Activated CD8-positive, alpha-beta memory T cell treated with anti-CD3 and anti-CD28 coated beads, Interleukin-2, amount 50 U/mL, for 4 hours (primary cell): ENCODE measurements around the gene ERMAP.

ENCODE experiments used
- DNase-seq: peaks from one replicate; pipeline ENCODE4 v3.0.0-alpha.2; 2020

ERMAP gene, protein sequence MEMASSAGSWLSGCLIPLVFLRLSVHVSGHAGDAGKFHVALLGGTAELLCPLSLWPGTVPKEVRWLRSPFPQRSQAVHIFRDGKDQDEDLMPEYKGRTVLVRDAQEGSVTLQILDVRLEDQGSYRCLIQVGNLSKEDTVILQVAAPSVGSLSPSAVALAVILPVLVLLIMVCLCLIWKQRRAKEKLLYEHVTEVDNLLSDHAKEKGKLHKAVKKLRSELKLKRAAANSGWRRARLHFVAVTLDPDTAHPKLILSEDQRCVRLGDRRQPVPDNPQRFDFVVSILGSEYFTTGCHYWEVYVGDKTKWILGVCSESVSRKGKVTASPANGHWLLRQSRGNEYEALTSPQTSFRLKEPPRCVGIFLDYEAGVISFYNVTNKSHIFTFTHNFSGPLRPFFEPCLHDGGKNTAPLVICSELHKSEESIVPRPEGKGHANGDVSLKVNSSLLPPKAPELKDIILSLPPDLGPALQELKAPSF

DNA sequence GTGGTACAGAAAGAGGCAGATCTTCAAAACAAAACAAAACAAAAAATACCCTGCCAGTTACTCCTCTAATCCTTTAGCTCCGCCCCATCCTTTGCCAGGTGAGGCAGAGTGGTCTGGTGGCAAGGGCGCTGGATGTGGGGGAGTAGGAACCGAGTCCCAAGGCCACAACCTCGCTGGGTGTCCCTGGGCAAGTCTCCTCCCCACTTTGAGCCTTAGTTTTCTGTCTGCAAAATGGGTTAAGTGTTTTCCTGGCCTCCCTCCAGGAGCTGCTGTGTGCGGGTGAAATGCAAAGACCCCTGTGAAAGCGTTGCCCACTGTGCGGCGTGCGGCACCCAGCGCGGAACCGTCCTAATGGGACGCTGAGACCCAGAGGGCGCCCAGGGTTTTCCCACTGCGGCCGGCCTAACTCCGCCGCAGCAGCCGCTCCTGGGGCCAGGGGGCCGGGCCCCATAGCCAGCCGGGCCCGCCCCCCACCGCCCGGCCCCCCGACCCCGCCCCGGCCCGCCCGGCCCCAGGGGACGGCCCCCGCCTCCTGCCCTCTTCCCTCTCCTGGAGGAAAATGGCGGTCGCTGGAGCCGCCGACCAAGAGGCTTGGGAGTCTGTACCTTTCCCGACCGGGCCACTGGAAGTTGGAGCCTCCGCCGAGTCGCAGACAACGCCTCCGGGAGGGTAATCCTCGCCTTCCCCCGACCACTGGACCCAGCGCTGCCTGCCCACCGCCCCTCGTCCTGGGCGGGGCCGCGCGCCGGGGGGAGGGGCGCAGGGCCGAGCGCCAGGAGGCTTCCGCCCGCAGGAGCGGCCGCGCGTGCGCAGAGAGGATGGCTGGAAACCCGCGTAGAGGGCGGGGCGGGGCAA, at the start of gene ERMAP, which contains the start of gene SVBP:
TSS of gene ERMAP (plus strand) at position 538 of the 855 bp plus-strand sequence. CDS start 13,327 bp downstream, outside the sequence.
TSS of gene SVBP (minus strand) at position 813 of the 855 bp plus-strand sequence. CDS start 853 bp downstream, outside the sequence.
- peak; percentile 95 for DNase-seq

DNA sequence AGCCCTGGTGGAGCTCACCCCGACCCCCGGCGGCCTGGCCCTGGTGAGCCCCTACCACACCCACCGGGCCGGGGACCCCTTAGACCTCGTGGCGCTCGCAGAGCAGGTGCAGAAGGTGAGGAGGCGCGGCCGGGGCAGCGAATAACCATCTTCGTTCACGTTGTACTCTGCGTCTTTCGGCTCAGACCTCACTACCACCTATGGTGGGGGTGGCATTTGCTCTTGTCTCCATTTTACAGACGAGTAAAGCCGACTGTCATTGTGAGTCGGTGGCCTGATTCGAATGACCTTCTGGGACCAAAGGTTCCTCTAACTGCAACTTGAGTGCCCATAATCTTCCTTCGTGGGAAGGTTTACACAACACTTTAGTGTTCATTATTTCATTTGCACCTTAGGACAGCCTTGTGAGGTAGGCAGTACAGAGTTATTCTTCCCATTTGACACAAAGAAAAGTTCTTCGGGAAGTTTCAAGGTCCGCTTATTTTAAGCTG, 49.4 kb upstream of the ERMAP start:
- DNase-seq = no peak

DNA sequence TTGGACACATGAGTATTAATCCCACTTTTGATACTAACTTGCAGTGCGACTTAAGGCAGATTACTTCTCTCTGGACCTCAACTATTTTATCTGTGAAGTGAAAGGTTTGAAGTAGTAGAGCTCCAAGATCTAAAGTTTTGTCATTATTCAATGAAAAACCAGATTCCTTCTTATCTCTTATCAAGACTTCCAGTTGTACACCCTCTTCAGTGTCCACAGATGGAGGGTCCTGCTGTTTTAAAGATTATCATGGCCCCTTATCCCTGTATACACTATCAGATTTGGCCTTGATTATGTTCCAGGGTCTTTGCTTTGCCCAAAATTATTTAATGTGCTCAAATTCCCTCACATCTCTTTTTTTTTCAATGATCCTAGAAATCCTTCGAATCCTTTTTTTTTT, 48.8 kb upstream of the ERMAP start:
- no peak for DNase-seq

DNA sequence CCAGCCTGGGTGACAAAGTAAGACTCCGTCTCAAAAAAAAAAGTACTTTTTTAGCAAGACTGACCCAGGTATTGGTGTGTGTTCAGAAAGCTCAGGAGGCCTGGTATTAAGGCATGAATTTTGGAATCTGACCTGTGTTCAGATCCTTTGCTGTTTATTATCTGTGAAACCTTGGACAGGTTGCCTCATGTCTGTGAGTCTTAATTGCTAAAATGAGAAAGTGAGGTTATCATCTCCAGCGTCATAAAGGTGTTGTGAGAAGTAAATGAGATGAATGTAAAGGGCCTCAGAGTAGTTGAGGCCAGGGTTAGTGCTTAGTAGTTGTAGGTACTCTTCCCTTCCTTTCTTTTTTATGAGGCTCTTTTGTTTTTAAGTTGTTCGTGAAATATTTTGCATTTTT, 47.1 kb upstream of the ERMAP start:
- DNase-seq = no peak

DNA sequence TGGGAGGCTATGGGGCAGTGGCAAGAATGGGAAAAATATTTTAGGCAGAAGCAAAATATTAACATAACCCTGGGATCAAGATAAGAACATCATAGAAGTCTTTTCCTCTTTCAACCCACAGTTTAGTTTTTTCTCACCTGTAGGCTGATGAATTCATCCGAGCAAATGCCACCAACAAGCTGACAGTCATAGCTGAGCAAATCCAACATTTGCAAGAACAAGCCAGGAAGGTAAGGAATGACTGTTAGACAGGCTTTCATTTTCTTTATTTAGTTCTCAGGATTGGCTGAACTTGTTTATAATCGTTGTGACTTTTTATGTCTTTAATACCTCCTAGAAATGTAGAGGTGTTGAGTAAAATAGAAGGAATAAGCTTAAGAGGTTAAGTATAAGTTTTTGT, 43.5 kb upstream of the ERMAP start:
- no peak for DNase-seq

DNA sequence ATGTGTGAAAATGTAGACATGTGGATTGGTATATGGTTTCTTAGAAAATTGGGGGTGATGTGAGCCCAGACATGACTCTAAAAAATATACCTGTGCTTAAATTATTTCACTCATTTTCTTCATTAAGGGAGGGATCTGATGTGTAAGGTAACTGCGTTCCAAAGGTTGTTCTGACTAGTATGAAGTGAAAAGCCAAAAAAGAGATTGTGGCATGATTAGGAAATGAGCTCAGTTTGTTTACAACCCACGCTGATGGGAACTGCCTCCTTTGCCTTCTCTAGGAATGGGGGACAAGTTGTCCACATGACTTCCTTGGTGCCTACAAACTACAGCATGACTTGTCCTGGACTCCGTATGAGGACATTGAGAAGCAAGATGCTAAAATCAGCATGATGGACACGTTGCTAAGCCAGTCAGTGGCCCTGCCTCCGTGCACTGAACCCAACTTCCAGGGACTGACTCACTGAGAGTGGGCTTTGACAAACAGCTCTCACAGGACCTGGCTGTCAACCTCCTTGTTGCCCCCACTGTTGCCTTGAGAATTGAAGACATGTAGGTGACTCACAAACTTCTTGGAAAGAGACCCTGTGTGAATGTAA, 41.9 kb upstream of the ERMAP start:
- no peak for DNase-seq

DNA sequence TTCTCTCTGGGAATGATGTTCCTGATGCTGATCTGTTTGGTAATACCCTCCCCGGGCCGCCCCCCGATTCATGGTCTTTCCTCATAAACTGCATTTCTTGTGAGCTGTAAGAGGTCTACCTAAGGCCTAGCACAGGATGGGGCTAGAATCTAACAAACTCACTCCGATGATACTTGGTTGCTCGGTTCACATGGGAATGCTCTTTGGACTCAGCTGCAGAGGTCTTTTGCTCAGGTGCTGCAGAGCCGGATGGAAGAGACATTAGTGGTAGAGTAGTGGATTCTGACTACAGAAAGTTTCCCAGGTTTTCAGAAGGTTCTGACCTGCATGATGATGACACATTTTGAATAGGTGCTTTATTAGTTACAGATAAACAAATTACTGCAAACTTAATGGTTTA, 40.4 kb upstream of the ERMAP start:
- no peak for DNase-seq

DNA sequence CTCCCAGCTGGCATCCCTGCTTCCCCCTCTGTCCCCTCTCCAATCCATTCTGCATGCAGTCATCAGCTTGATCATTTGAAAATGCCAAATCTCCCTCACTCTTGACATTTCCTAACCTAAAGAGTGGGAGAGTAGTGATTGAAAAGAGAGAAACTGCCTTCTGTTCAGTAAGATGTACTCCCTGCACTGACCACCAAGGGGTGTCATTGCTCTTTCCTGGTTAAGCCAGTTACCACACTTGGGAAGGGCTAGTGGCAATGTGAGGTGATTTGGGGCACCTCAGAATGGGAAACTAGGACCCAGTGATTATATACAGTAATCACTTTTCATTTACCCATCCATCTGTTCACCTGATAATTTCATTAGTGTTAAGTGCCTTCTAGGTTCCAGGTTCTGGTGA, 39.1 kb upstream of the ERMAP start:
- no peak for DNase-seq

DNA sequence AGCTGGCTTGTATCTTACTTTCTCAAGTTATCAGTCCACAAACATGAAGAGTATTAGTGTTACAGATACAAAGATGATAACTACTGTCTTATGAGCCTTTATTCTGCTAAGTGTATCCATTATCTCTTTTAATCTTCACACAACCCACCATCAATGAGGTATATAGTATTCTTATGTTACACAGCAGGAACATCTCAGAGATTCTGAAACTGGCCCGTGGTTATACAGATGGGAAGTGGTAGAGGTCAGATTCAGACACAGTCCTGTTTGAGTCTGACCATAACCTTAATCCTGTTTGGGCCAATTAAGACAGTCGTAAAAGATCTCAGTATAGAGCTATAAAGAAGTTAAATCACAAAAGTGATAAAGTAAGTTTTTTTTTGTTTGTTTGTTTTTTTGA, 37.2 kb upstream of the ERMAP start:
- no peak for DNase-seq

DNA sequence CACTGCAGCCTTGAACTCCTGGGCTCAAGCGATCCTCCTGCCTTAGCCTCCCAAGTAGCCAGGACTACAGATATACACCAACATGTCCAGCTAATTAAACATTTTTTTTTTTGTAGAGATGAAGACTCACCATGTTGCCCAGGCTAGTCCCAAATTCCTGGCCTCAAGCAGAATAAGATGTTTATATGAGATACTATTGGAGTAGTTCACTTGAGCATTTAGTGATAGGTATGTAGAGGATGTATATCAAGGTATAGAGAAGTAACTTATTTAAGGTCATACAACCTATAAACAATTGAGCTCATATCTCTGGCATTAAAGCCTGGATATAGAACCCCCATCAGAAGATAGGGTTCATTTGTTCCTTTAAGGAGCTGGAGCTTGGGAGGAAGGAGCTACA, 36.7 kb upstream of the ERMAP start:
- DNase-seq = no peak

DNA sequence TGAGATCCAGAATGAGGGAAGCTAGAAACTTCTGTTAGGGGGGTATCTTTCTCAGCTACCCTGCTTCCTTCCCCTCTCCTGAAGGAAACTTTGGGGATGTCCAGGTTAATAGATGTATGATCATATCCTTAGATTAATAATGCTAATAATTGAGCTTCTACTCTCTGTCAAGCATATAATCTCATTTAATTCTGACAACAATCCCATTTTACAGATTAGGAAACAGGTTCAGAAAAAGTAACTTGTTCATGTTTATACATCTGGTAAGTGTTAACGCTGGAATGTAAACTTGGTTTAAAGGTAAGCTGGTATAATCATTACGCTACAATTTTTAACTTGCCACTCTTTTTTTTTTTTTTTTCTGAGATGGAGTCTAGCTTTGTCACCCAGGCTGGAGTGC, 33.8 kb upstream of the ERMAP start:
- DNase-seq = no peak

DNA sequence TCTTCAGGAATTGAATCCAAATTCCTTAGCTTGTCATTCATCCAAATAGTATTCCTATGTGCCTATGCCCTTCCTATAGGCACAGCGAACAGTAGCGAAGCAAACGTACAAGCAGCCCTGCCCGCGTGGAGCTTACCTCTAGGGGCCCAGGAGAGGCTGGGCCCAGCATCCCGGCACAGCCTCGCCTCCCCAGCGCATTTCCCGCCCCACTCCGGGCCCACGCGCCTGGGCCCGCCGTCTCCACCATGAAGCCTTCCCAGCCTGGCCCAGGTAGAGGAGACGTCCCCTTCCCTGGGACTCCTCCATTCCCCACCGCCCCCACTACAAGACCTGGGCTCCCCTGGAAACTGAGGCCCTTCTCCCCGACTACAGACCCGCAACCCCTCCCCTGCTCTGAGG, 32.4 kb upstream of the ERMAP start:
- DNase-seq = no peak

DNA sequence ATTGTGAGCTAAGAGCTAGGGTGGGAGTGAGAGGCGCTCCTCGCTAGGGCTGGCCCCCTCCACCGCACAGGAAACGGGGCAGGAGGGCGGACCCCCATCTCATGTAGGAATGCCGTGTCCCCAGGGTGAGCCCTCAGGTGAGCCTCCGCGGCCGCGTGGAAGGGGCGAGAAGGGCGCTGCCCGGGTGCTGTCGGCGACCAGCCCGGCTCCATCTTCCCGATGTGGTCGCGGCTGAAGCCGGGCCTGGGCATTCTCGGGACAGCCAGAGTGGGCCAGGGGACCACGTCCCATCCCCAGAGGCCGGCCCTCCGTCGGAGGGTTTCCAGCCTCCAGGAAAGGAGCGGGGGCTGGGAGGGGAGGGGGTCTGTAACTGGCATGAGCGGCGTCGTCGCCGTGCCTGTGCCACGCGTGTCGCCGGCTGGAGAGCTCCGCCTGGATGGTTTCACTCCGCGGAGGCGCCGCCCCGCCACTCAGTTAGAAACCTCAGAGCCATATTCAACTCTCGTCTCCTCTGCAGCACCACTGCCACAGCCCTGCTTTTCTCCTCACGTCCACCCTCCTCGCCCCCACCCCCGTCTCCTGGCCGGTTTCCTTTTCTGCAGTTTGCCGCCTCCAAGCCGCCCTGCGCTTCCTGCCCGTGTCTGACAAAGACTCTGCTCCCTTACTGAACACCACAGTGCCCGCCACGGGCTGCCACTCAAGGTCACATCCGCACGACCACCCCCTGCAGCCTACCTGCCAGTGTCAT, 31.8 kb upstream of the ERMAP start, which contains the start of gene TMEM269:
TSS of gene TMEM269 (plus strand) at position 46 of the 748 bp plus-strand sequence. CDS start 4,903 bp downstream, outside the sequence.
- peak; percentile 44 for DNase-seq

DNA sequence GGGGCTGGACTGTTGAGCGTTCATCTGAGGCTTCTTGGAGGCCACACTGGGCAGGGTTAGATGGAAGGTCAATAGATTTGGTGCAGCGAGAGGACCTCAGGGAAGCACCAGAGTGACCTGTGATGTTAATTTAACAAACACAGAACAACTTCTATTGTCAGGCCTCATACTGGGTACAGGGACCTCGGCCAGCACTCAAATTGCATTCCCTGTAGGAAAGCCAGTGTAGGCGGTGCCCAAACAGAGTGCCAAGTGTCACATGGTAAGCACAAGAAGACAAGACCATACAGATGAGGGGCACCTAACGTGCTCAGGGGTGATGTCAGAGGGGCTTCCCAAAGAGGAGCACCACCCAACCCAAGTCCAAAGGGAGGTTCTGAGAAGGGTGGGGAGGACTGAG, 30.8 kb upstream of the ERMAP start:
- no peak for DNase-seq

DNA sequence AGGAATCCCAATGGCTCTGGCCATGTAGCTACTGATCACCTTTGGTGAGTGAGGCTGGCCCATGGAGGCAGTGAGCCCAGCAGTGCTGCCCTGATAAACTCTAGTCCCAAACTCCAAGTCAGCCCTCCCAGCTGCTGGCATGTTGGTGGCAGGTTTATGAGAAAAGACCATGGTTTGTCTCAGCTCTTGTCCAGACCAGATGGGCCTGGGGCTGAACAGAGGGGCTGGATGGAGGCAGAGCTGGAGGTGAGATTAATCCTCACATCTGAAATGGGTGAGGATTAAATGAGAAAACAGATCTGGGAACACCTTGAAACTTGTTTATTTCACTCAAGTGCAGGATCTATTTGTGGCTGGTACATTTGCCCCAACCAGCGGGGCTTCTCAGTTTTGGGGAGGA, 28.9 kb upstream of the ERMAP start:
- no peak for DNase-seq

DNA sequence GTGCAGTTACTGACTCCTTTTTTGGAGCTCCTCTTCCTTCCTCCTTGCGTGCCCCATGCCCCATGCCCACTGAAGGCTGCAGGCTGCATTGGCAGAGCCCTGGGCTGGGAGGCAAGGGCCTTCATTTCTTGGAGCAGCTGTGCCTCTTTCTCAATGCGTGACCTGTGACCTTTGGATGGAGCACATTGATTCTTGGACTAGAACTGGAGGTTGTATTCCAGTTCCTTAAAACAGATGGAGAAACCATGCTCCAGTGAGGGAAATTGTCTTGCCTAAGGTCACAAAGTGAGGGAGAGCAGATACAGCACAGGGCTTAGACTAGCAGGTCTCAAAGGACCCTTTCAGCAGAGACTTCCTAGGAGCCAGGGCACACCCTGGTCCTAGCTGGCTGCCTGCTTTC, 23.1 kb upstream of the ERMAP start:
- no peak for DNase-seq

DNA sequence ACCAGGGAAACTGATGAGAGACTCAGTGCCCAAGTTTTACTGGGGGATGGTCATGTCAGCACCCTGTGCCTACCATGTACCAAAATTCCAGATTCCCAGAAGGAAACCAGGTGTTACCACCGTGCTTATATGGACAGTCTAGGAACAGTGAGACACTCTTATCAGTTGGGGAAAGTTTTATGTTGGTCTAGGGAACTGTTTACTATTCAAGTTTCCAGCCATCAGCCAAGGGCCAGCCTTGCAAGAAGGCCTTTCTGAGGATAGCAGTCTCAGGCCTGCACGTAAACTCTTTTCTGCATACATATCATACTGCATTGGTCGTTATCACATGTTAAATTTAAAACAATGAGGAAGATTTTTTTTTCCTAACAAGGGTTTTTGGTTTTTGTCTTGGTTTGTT, 19.5 kb upstream of the ERMAP start:
- DNase-seq = no peak

DNA sequence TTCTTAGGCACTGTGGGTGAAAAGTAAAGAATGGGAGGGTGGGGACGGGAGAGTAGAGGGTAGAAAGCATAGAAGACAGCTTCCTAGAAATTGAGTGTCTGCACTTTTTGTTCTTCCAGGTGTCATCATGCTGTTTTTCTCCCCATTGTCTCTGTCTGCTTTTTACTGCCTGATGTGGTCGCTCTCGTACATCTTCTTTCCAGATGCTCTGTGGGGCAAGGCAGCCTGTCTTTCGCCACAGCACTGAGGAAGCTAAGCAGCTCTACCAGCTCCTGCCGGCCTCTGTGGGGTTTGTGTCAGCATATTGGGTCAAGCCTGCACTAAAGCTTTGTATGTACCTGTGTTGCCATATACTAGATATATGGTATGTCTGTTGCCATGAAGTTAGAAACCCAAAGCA, 18.9 kb upstream of the ERMAP start:
- no peak for DNase-seq

DNA sequence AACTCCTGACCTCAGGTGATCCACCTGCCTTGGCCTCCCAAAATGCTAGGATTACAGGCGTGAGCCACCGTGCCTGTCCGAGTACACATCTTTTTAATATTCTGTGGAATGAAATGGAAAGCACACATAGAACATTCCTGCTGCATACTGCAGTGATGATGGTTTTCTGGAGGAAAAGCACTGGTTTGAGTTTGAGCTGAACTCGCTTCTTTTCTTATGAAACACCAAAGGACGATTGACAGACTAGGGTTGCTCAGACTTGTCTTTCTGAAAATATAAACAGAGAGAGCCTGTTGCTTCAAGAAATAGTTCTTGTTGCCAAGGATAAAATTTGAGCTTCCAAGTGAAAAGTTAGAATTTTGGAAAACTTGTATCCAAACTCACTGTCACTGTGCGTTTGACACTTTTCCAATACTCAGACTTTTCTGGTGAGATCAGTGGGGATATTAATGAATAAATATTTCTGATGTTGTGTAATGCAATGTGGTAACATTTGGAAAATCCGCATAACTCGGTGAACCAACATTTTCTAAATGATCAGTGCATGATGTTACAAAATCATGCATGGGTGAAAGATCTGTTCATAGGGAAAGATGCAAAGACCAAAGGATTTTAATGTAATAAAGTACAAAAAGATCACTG, 15.0 kb upstream of the ERMAP start:
- no peak for DNase-seq

DNA sequence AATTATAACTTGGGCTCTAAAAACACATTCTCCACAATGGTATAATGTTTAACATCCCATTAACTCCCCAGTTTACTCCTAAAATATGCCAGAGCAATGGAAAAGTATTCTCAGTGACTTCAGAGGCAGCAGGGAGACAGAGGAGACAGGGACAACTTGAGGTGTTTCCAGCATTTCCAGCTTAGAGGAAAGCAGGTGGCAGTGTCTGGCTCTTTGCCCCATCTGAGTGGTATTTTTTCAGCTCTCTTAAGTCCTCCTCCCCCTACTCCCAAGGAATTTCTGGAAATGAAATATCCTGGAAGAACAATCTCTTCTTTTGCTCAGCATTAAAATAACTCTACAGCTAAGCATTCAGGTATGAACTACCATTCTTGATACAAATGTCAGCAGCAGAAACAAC, 10.8 kb upstream of the ERMAP start:
- no peak for DNase-seq

DNA sequence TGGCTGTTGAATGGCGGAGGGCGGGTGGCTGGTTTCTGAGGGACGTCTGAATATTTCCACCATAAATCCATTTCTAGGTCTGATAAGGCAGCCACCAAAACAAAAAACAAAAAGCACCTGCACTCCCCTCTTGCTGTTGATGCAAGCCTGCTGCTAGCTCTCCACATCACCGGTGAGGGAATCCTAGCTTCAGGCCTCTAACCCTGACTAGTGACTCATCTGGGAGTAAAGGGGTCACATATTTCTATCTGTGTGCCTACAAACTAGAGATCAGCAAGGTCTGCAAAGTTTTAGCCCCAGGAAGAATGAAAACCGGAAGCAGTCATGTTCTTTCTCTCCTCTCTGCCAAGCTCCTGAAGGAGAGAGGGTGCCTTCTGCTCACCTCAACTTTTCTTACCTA, 10.3 kb upstream of the ERMAP start:
- DNase-seq = no peak
